Measurements from ENCODE around the gene P3H1. TPM values are rescaled to one million over a fixed set of nuclear protein-coding genes. Genes with fewer than 3 reads are reported as not detected.

Gene P3H1
- total and polyA plus RNA-seq, 4 donors, result 15.2 to 64.3 (median 46.1) TPM

- 67 to 73% methylated on average over 25 to 27 of the region's 27 CpGs for WGBS, 2 donors
- H3K4me1 ChIP-seq (ENCODE audit: control insufficient read depth in 1 of 2, insufficient read depth in 2 of 2, low read length in 2 of 2), result no peaks in the 10 kb centered on the region
- DNase-seq, result no peak
- no peaks in the 10 kb centered on the region for H3K9me3 ChIP-seq (ENCODE audit: control insufficient read depth, low read length)
- H3K27ac ChIP-seq (ENCODE audit: low read depth in 1 of 2, low read length in 2 of 2), result no peak within 1 kb of the TSS
- no peak within 1 kb of the TSS for H3K4me3 ChIP-seq (ENCODE audit: low read length in 2 of 2)
- H3K36me3 ChIP-seq (ENCODE audit: control insufficient read depth in 1 of 2, insufficient read depth in 2 of 2, low read length in 1 of 2), result no peaks in the 10 kb centered on the region
- intact Hi-C loops (cut with DNase I), result loop anchor here (10.0 kb wide), 2 partner anchors 165 to 395 kb away; no protein-coding TSS in a partner anchor
- H3K27me3 ChIP-seq (ENCODE audit: control insufficient read depth in 1 of 2, insufficient read depth in 2 of 2, low read length in 1 of 2), result no peaks in the 10 kb centered on the region
- no peak for ATAC-seq (ENCODE audit: low FRiP score)
Observed at GRCh38 chr1:42739753-42740700, 26.8 kb downstream of the P3H1 start, which contains the start of gene CLDN19. Gene CLDN19 (minus strand): TSS chr1:42740236. CDS start chr1:42740063, 173 bp downstream.

- no peak for ATAC-seq (ENCODE audit: low FRiP score)
- H3K9me3 ChIP-seq (ENCODE audit: control insufficient read depth, low read length), result no peaks in the 10 kb centered on the region
- no peak for DNase-seq
- H3K27ac ChIP-seq (ENCODE audit: low read depth in 1 of 2, low read length in 2 of 2), result no peak overlapping the region
- intact Hi-C loops (cut with DNase I), result no loop called here
- 88 to 90% methylated on average over 8 of the region's 8 CpGs for WGBS, 2 donors
- no peak overlapping the region for H3K4me3 ChIP-seq (ENCODE audit: low read length in 2 of 2)
- H3K27me3 ChIP-seq (ENCODE audit: control insufficient read depth in 1 of 2, insufficient read depth in 2 of 2, low read length in 1 of 2), result no peaks in the 10 kb centered on the region
- H3K4me1 ChIP-seq (ENCODE audit: control insufficient read depth in 1 of 2, insufficient read depth in 2 of 2, low read length in 2 of 2), result no peaks in the 10 kb centered on the region
- H3K36me3 ChIP-seq (ENCODE audit: control insufficient read depth in 1 of 2, insufficient read depth in 2 of 2, low read length in 1 of 2), result no peaks in the 10 kb centered on the region
Observed at GRCh38 chr1:42738678-42739226, 28.1 kb downstream of the P3H1 start.

DNA sequence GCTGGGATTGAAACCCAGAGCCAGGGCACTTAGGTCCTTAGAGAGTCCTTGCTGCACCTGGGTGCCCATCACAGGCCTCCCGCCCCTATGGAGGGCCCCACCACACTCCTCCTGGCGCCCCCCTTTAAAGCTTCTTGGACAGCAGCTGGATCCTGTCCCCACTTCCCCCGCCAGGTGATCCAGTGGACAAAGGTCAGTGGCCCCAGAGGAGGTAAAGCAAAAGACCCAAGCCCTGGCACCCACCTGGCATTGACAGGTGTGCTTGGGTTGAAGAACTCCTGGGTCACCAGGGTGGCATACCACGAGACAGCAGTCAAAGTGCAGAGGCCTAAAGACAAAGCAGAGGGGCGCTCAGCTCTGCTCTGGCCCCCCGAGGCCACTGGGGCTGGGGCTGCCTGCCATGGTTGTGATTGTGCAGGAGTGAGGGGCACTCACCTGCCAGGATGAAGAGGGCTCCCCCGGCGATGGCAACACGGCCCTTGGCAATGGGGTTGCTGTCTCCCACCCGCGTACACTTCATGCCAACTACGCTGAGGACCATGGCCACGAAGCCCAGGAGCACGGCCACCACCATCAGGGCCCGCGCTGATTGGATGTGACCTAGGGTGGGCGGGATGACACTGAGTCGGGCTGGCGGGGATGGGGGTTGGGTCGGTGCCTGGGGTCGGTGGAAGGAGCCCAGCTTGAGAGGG is 28.7 kb downstream of the P3H1 start:
- no peaks in the 10 kb centered on the region for H3K36me3 ChIP-seq (ENCODE audit: control insufficient read depth in 1 of 2, insufficient read depth in 2 of 2, low read length in 1 of 2)
- intact Hi-C loops (cut with DNase I), result no loop called here
- ATAC-seq (ENCODE audit: low FRiP score), result no peak
- no peak for DNase-seq
- no peaks in the 10 kb centered on the region for H3K27me3 ChIP-seq (ENCODE audit: control insufficient read depth in 1 of 2, insufficient read depth in 2 of 2, low read length in 1 of 2)
- no peak overlapping the region for H3K27ac ChIP-seq (ENCODE audit: low read depth in 1 of 2, low read length in 2 of 2)
- H3K4me1 ChIP-seq (ENCODE audit: control insufficient read depth in 1 of 2, insufficient read depth in 2 of 2, low read length in 2 of 2), result no peaks in the 10 kb centered on the region
- no peaks in the 10 kb centered on the region for H3K9me3 ChIP-seq (ENCODE audit: control insufficient read depth, low read length)
- WGBS, 2 donors, result 90% methylated on average over 21 of the region's 21 CpGs
- no peak overlapping the region for H3K4me3 ChIP-seq (ENCODE audit: low read length in 2 of 2)

DNA sequence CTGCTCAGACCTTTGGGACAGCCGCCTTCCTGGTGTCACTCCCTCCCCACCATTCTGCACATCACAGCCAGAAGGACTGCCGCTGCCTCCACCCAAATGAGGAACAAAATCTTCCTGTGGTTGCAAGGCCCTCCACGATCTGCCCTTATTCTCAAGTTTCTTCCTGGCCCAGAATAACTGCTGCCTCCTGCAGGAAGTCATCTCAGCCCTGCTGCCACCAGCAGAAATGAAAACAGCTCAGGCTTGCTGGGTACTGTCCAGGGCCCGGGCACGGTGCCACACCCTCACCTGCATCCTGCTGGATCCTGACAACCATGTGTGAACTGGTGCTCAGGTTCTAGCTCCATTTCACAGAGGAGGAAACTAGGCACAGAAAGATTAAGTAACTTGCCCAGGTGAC is 29.6 kb downstream of the P3H1 start:
- Histone ChIP-seq H3K36me3 (ENCODE audit: control insufficient read depth in 1 of 2, insufficient read depth in 2 of 2, low read length in 1 of 2) (no peaks in the 10 kb centered on the region), H3K4me1 (ENCODE audit: control insufficient read depth in 1 of 2, insufficient read depth in 2 of 2, low read length in 2 of 2) (no peaks in the 10 kb centered on the region), H3K27ac (ENCODE audit: low read depth in 1 of 2, low read length in 2 of 2) (no peak overlapping the region), H3K27me3 (ENCODE audit: control insufficient read depth in 1 of 2, insufficient read depth in 2 of 2, low read length in 1 of 2) (no peaks in the 10 kb centered on the region), H3K9me3 (ENCODE audit: control insufficient read depth, low read length) (no peaks in the 10 kb centered on the region), H3K4me3 (ENCODE audit: low read length in 2 of 2) (no peak overlapping the region)
- WGBS, 2 donors, result 57 to 58% methylated on average over 5 of the region's 5 CpGs
- DNase-seq (no peak), ATAC-seq (ENCODE audit: low FRiP score) (no peak)
- intact Hi-C loops (cut with DNase I), result no loop called here

DNA sequence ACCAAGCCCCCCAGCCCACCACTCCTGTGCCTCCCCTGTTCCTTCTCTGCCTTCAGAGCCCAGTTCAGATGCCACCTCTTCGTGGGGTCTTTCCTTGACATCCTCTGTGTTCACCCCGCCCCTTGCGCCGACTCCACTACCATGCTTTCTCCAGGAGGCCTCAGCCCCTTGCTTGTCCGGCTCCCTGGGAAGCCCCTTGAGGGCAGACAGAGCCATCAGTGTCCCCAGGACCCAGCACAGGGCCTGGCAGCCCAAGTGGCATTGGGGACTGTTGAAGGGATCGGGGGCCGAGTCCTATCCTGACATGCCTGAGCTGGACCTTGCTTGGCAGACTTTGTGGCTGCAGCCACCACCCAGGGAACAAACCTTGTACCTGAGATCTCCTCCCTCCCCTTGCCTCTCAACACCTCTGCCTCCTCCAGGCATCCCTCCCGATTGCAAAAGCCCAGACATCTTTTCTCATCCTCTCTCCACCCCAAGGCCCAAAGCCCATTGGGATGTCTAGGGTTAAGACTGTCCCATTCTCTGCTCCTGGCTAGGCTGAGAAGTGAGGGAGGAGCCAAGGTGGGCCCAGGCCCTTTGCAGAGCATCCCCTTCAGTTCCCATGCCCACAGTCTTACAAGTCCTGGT is 30.1 kb downstream of the P3H1 start:
- H3K27ac ChIP-seq (ENCODE audit: low read depth in 1 of 2, low read length in 2 of 2), result no peak overlapping the region
- intact Hi-C loops (cut with DNase I), result no loop called here
- WGBS, 2 donors, result 86 to 92% methylated on average over 8 of the region's 8 CpGs
- DNase-seq (no peak), ATAC-seq (ENCODE audit: low FRiP score) (no peak)
- H3K4me1 ChIP-seq (ENCODE audit: control insufficient read depth in 1 of 2, insufficient read depth in 2 of 2, low read length in 2 of 2), result no peaks in the 10 kb centered on the region
- no peaks in the 10 kb centered on the region for H3K27me3 ChIP-seq (ENCODE audit: control insufficient read depth in 1 of 2, insufficient read depth in 2 of 2, low read length in 1 of 2)
- no peaks in the 10 kb centered on the region for H3K9me3 ChIP-seq (ENCODE audit: control insufficient read depth, low read length)
- no peak overlapping the region for H3K4me3 ChIP-seq (ENCODE audit: low read length in 2 of 2)
- no peaks in the 10 kb centered on the region for H3K36me3 ChIP-seq (ENCODE audit: control insufficient read depth in 1 of 2, insufficient read depth in 2 of 2, low read length in 1 of 2)

DNA sequence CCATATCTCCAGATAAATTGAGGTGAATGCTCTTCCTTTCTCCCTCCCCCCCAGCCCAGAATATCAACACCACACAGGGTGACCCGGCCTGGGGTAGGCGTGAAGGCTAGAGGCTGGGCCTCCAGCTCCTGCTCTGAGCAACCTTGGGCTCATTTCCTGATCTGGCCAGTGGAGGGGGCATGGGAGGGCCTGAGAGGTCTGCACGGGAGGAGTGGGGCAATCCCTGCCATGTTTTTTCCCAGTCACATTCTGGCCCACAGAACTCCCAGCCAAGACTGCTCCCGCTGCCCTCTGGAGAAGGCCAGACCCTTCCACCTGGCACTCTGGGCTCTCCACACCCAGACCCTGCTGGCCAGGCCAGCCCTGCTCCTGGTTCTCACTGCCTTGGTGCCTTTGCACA is 30.7 kb downstream of the P3H1 start:
- H3K27ac ChIP-seq (ENCODE audit: low read depth in 1 of 2, low read length in 2 of 2), result no peak overlapping the region
- DNase-seq, result no peak

DNA sequence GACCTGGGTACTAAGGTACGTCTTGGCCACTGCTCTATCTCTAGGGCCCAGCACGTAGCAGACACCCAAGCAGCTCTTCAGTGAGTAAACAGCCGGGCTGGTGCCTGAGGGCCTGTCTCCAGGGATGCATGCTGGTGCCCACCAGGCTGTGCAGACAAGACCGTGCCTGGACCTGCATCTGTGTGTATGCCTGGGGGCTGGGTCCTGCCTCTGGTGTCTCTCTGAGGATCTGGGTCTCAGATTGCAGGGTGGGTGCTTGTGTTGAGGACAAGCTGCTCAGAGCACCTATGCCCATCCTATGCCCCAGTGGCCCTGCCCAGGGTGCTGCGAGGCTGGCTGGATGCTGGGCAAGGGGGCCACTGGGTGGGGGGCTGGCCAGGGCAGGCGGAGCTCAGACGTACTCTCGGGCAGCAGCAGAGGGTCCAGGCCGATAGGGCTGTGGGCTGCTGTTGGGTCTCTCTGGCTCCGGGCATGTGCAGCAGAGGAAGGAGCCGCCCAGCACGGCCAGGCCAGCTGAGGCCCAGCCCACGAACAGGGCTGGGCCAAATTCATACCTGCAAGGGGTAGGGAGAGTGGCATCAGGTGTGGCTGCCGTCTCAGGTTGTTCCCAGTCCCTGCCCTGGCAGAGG is 31.2 kb downstream of the P3H1 start:
- no peaks in the 10 kb centered on the region for H3K36me3 ChIP-seq (ENCODE audit: control insufficient read depth in 1 of 2, insufficient read depth in 2 of 2, low read length in 1 of 2)
- H3K27ac ChIP-seq (ENCODE audit: low read depth in 1 of 2, low read length in 2 of 2), result no peak overlapping the region
- intact Hi-C loops (cut with DNase I), result no loop called here
- no peaks in the 10 kb centered on the region for H3K27me3 ChIP-seq (ENCODE audit: control insufficient read depth in 1 of 2, insufficient read depth in 2 of 2, low read length in 1 of 2)
- ATAC-seq (ENCODE audit: low FRiP score), result no peak
- no peak overlapping the region for H3K4me3 ChIP-seq (ENCODE audit: low read length in 2 of 2)
- no peak for DNase-seq
- WGBS, 2 donors, result 86 to 87% methylated on average over 14 of the region's 14 CpGs
- H3K4me1 ChIP-seq (ENCODE audit: control insufficient read depth in 1 of 2, insufficient read depth in 2 of 2, low read length in 2 of 2), result no peaks in the 10 kb centered on the region
- no peaks in the 10 kb centered on the region for H3K9me3 ChIP-seq (ENCODE audit: control insufficient read depth, low read length)

More for the DNA sequence above, 30.7 kb downstream of the P3H1 start:
- ATAC-seq (ENCODE audit: low FRiP score), result no peak
- no peaks in the 10 kb centered on the region for H3K9me3 ChIP-seq (ENCODE audit: control insufficient read depth, low read length)
- H3K36me3 ChIP-seq (ENCODE audit: control insufficient read depth in 1 of 2, insufficient read depth in 2 of 2, low read length in 1 of 2), result no peaks in the 10 kb centered on the region
- WGBS, 2 donors, result 67 to 76% methylated on average over 4 of the region's 4 CpGs
- no peak overlapping the region for H3K4me3 ChIP-seq (ENCODE audit: low read length in 2 of 2)
- intact Hi-C loops (cut with DNase I), result no loop called here
- H3K27me3 ChIP-seq (ENCODE audit: control insufficient read depth in 1 of 2, insufficient read depth in 2 of 2, low read length in 1 of 2), result no peaks in the 10 kb centered on the region
- no peaks in the 10 kb centered on the region for H3K4me1 ChIP-seq (ENCODE audit: control insufficient read depth in 1 of 2, insufficient read depth in 2 of 2, low read length in 2 of 2)

DNA sequence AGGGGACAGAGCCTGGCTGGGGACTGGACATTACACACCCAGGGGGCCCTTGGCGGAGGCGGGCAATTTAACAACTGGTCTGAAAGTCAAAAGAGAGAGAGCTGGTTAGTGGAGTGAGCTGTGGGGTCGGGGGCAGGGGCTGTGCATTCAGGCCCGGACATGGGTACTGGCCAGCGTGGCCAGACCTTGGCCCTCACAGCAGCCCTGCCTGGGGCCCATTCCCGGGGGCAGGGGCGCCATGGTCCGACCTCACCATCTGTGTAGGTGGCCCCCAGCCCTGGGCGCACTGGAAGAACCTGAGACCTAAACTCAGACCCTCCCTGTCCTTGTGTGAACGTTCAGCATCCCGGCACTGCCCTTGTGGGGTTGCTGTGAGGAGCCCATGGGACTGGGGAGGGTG is 31.8 kb downstream of the P3H1 start:
- no peaks in the 10 kb centered on the region for H3K4me1 ChIP-seq (ENCODE audit: control insufficient read depth in 1 of 2, insufficient read depth in 2 of 2, low read length in 2 of 2)
- no peak for DNase-seq
- no peak for ATAC-seq (ENCODE audit: low FRiP score)
- H3K4me3 ChIP-seq (ENCODE audit: low read length in 2 of 2), result no peak overlapping the region
- H3K36me3 ChIP-seq (ENCODE audit: control insufficient read depth in 1 of 2, insufficient read depth in 2 of 2, low read length in 1 of 2), result no peaks in the 10 kb centered on the region
- H3K27me3 ChIP-seq (ENCODE audit: control insufficient read depth in 1 of 2, insufficient read depth in 2 of 2, low read length in 1 of 2), result no peaks in the 10 kb centered on the region
- 84 to 86% methylated on average over 11 of the region's 11 CpGs for WGBS, 2 donors
- intact Hi-C loops (cut with DNase I), result no loop called here
- H3K27ac ChIP-seq (ENCODE audit: low read depth in 1 of 2, low read length in 2 of 2), result no peak overlapping the region
- H3K9me3 ChIP-seq (ENCODE audit: control insufficient read depth, low read length), result no peaks in the 10 kb centered on the region

All from aorta (tissue), 5 donors.